GM18870 (cell line): ENCODE results near the gene ILRUN.
A peak's percentile ranks its signal among the peaks of the same experiment; 100 is the strongest.
"Not testable (repeated sequence)": the region's sequence is repeated elsewhere in the genome, so short reads cannot be mapped to it uniquely, and the experiment has no call there.

ENCODE experiments used
- ATAC-seq: cut with Tn5 transposase; IDR thresholded peaks from one replicate; pipeline ENCODE4 v1.9.1; 2021; ENCODE audit warnings: moderate library complexity; ENCODE audit not compliant: unreplicated experiment

Gene ILRUN

GRCh38 chr6:34667481-34668238 lies 28.9 kb downstream of the ILRUN start:
- no peak for ATAC-seq

GRCh38 chr6:34665019-34665418 lies 31.5 kb downstream of the ILRUN start:
- ATAC-seq: no peak

- ATAC-seq: no peak
Measured at GRCh38 chr6:34664256-34664971, 32.2 kb downstream of the ILRUN start.

GRCh38 chr6:34663831-34664255 lies 32.7 kb downstream of the ILRUN start:
- no peak for ATAC-seq

GRCh38 chr6:34663371-34663770 lies 33.2 kb downstream of the ILRUN start:
- ATAC-seq: no peak

GRCh38 chr6:34661357-34661756 lies 35.2 kb downstream of the ILRUN start:
- no peak for ATAC-seq

GRCh38 chr6:34658605-34659265 lies 37.8 kb downstream of the ILRUN start:
- no peak for ATAC-seq

- ATAC-seq: not testable (repeated sequence)
Measured at GRCh38 chr6:34657979-34658480, 38.5 kb downstream of the ILRUN start.

GRCh38 chr6:34657307-34657978 lies 39.1 kb downstream of the ILRUN start:
- ATAC-seq: no peak

- no peak for ATAC-seq
Measured at GRCh38 chr6:34657037-34657306, 39.6 kb downstream of the ILRUN start.

GRCh38 chr6:34656378-34657036 lies 40.1 kb downstream of the ILRUN start:
- peak; percentile 83 for ATAC-seq

- peak; percentile 1 for ATAC-seq
Measured at GRCh38 chr6:34655876-34656377, 40.6 kb downstream of the ILRUN start.

- no peak for ATAC-seq
Measured at GRCh38 chr6:34654061-34654710, 42.4 kb downstream of the ILRUN start.

GRCh38 chr6:34652263-34652662 lies 44.3 kb downstream of the ILRUN start:
- no peak for ATAC-seq

GRCh38 chr6:34650823-34651222 lies 45.7 kb downstream of the ILRUN start:
- ATAC-seq: no peak

- not testable (repeated sequence) for ATAC-seq
Measured at GRCh38 chr6:34650232-34650631, 46.3 kb downstream of the ILRUN start.

GRCh38 chr6:34648806-34649205 lies 47.8 kb downstream of the ILRUN start:
- no peak for ATAC-seq
